GM19035 (cell line): Measurements from ENCODE around the gene NLRC3.
A peak's percentile ranks its signal among the peaks of the same experiment; 100 is the strongest.

Experiments
- ATAC-seq: cut with Tn5 transposase; IDR thresholded peaks from one replicate; pipeline ENCODE4 v1.9.1; 2021; ENCODE audit not compliant: unreplicated experiment

The NLRC3 gene

GRCh38 chr16:3581392-3581791 lies 4.2 kb upstream of the NLRC3 start:
- ATAC-seq = no peak

- ATAC-seq = no peak
These were observed 3.5 kb upstream of the NLRC3 start for GRCh38 chr16:3580686-3581085.

GRCh38 chr16:3580251-3580651 lies 3.0 kb upstream of the NLRC3 start:
- ATAC-seq = no peak

- ATAC-seq = no peak
These were observed 2.6 kb upstream of the NLRC3 start for GRCh38 chr16:3579776-3580175.

GRCh38 chr16:3578610-3579551 lies 1.7 kb upstream of the NLRC3 start:
- ATAC-seq = peak; percentile 55

- no peak for ATAC-seq
These were observed 918 bp upstream of the NLRC3 start for GRCh38 chr16:3578121-3578520.

GRCh38 chr16:3576211-3576610 lies 992 bp downstream of the NLRC3 start:
- no peak for ATAC-seq

GRCh38 chr16:3575491-3575890 lies 1.7 kb downstream of the NLRC3 start:
- ATAC-seq = no peak

GRCh38 chr16:3574195-3574594 lies 3.0 kb downstream of the NLRC3 start:
- no peak for ATAC-seq

GRCh38 chr16:3573146-3573815 lies 3.9 kb downstream of the NLRC3 start:
- no peak for ATAC-seq

- ATAC-seq = no peak
These were observed 6.7 kb downstream of the NLRC3 start for GRCh38 chr16:3570420-3571062.

- no peak for ATAC-seq
These were observed 7.4 kb downstream of the NLRC3 start for GRCh38 chr16:3569851-3570250.

- no peak for ATAC-seq
These were observed 10.2 kb downstream of the NLRC3 start for GRCh38 chr16:3566990-3567389.

- no peak for ATAC-seq
These were observed 12.4 kb downstream of the NLRC3 start for GRCh38 chr16:3564889-3565141.

- no peak for ATAC-seq
These were observed 12.9 kb downstream of the NLRC3 start for GRCh38 chr16:3564130-3564888.

- no peak for ATAC-seq
These were observed 14.2 kb downstream of the NLRC3 start for GRCh38 chr16:3562914-3563480.

- ATAC-seq = no peak
These were observed 15.6 kb downstream of the NLRC3 start for GRCh38 chr16:3561626-3562025.

- no peak for ATAC-seq
These were observed 22.8 kb downstream of the NLRC3 start for GRCh38 chr16:3554351-3554928.

GRCh38 chr16:3553138-3553923 lies 23.9 kb downstream of the NLRC3 start:
- no peak for ATAC-seq
